Measurements from ENCODE around the gene NDRG3. TPM values are rescaled to one million over a fixed set of nuclear protein-coding genes. Genes with fewer than 3 reads are reported as not detected.
A peak's percentile ranks its signal among the peaks of the same experiment; 100 is the strongest.

NDRG3 gene
- total and polyA plus RNA-seq, 9 donors = 16.7 to 66.0 (median 24.1) TPM

GRCh38 chr20:36645353-36645752 lies 100.5 kb downstream of the NDRG3 start:
- H3K4me1 ChIP-seq (ENCODE audit: insufficient read depth) = no peaks in the 10 kb centered on the region
- H3K27me3 ChIP-seq = no peaks in the 10 kb centered on the region
- H3K36me3 ChIP-seq = no peaks in the 10 kb centered on the region
- intact Hi-C loops (cut with DNase I) = no loop called here
- H3K4me3 ChIP-seq = no peak overlapping the region
- TF ChIP-seq POLR2A (IDR thresholded peaks at IDR 0.05) = no peak
- TF ChIP-seq CTCF (IDR thresholded peaks at IDR 0.05) = no peak
- no peak for TF ChIP-seq EP300 (IDR thresholded peaks at IDR 0.05)
- no peaks in the 10 kb centered on the region for H3K9me3 ChIP-seq
- DNase-seq = peak in 1 of 5 donors; percentile 13
- no peak overlapping the region for H3K27ac ChIP-seq
- 86 to 90% (median 89%) methylated on average over 7 of the region's 7 CpGs for WGBS, 3 donors

- Histone ChIP-seq H3K36me3 (no peaks in the 10 kb centered on the region), H3K27me3 (no peaks in the 10 kb centered on the region), H3K27ac (no peak overlapping the region), H3K4me3 (no peak overlapping the region), H3K4me1 (ENCODE audit: insufficient read depth) (no peaks in the 10 kb centered on the region), H3K9me3 (no peaks in the 10 kb centered on the region)
- intact Hi-C loops (cut with DNase I) = no loop called here
- 51 to 72% (median 70%) methylated on average over 7 of the region's 7 CpGs for WGBS, 3 donors
- no peak for DNase-seq
- no peak for TF ChIP-seq POLR2A (IDR thresholded peaks at IDR 0.05)
- TF ChIP-seq EP300 (IDR thresholded peaks at IDR 0.05) = no peak
- no peak for TF ChIP-seq CTCF (IDR thresholded peaks at IDR 0.05)
Observed at GRCh38 chr20:36644706-36645095, 101.2 kb downstream of the NDRG3 start.

- Histone ChIP-seq H3K27me3 (no peaks in the 10 kb centered on the region), H3K36me3 (no peaks in the 10 kb centered on the region), H3K4me1 (ENCODE audit: insufficient read depth) (no peaks in the 10 kb centered on the region), H3K4me3 (no peak overlapping the region), H3K9me3 (no peaks in the 10 kb centered on the region), H3K27ac (no peak overlapping the region)
- TF ChIP-seq CTCF (IDR thresholded peaks at IDR 0.05) = no peak
- TF ChIP-seq EP300 (IDR thresholded peaks at IDR 0.05) = no peak
- TF ChIP-seq POLR2A (IDR thresholded peaks at IDR 0.05) = no peak
- WGBS, 3 donors = 67 to 71% (median 69%) methylated on average over 5 of the region's 5 CpGs
- peak in 1 of 5 donors; percentile 9 for DNase-seq
- intact Hi-C loops (cut with DNase I) = no loop called here
Observed at GRCh38 chr20:36644032-36644705, 101.7 kb downstream of the NDRG3 start.

- no peak overlapping the region for H3K27ac ChIP-seq
- H3K36me3 ChIP-seq = no peaks in the 10 kb centered on the region
- intact Hi-C loops (cut with DNase I) = no loop called here
- TF ChIP-seq CTCF (IDR thresholded peaks at IDR 0.05) = no peak
- no peak for TF ChIP-seq POLR2A (IDR thresholded peaks at IDR 0.05)
- TF ChIP-seq EP300 (IDR thresholded peaks at IDR 0.05) = no peak
- WGBS, 3 donors = 83 to 85% (median 84%) methylated on average over 6 of the region's 6 CpGs
- no peaks in the 10 kb centered on the region for H3K9me3 ChIP-seq
- no peaks in the 10 kb centered on the region for H3K27me3 ChIP-seq
- H3K4me1 ChIP-seq (ENCODE audit: insufficient read depth) = no peaks in the 10 kb centered on the region
- no peak for DNase-seq
- no peak overlapping the region for H3K4me3 ChIP-seq
Observed at GRCh38 chr20:36642136-36642535, 103.8 kb downstream of the NDRG3 start.
